DND-41 (cell line): Measurements from ENCODE around the gene DUSP15.

ENCODE experiments used
- ATAC-seq: fragments of 200-7000 bp; cut with Tn5 transposase; 3 replicates; pipeline ENCODE4 v1.9.1; 2021; ENCODE audit warnings: low read depth; ENCODE audit not compliant: insufficient read depth
- DNase-seq: peaks from one replicate; pipeline ENCODE4 v3.0.0-alpha.2; 2020
- H2AFZ ChIP-seq: 2 replicates; pipeline ENCODE4 v1.6.0; 2012; ENCODE audit warnings: low read depth, low read length
- H3K27ac ChIP-seq: 2 replicates; pipeline ENCODE4 v1.5.1; 2012; ENCODE audit warnings: low read length, inconsistent platforms
- H3K27me3 ChIP-seq: fragments of 200-600 bp; sonication (generic); 2 replicates; pipeline ENCODE4 v1.6.0; 2012; ENCODE audit warnings: low read length, mild to moderate bottlenecking, inconsistent platforms; ENCODE audit not compliant: insufficient read depth, poor library complexity
- H3K36me3 ChIP-seq: 2 replicates; pipeline ENCODE4 v1.5.1; 2012; ENCODE audit warnings: low read length, inconsistent platforms; ENCODE audit not compliant: insufficient read depth
- H3K4me1 ChIP-seq: 2 replicates; pipeline ENCODE4 v1.5.1; 2012; ENCODE audit warnings: mild to moderate bottlenecking, low read length; ENCODE audit not compliant: insufficient read depth
- H3K4me2 ChIP-seq: 2 replicates; pipeline ENCODE4 v1.6.0; 2012; ENCODE audit warnings: mild to moderate bottlenecking, moderate library complexity, low read length, inconsistent platforms; ENCODE audit not compliant: insufficient read depth
- H3K4me3 ChIP-seq, 2 experiments: fragments of 200-600 bp in 1 of 2; shearing (Covaris generic) in 1 of 2; 2 replicates each; pipeline ENCODE4 v1.5.1; 2012 to 2016; ENCODE audit warnings: inconsistent platforms in 2 of 2, low read length in 2 of 2, mild to moderate bottlenecking in 2 of 2, low read depth in 1 of 2, moderate library complexity in 1 of 2
- H3K79me2 ChIP-seq: 2 replicates; pipeline ENCODE4 v1.6.0; 2012; ENCODE audit warnings: low read length, inconsistent platforms; ENCODE audit not compliant: insufficient read depth
- H3K9ac ChIP-seq: 2 replicates; pipeline ENCODE4 v1.6.0; 2012; ENCODE audit warnings: low read depth, mild to moderate bottlenecking, inconsistent platforms, low read length, moderate library complexity
- H3K9me3 ChIP-seq: 2 replicates; pipeline ENCODE4 v1.5.1; 2012; ENCODE audit warnings: low read length, moderate library complexity, mild to moderate bottlenecking, inconsistent platforms; ENCODE audit not compliant: insufficient read depth, severe bottlenecking
- H4K20me1 ChIP-seq: 2 replicates; pipeline ENCODE4 v1.6.0; 2012; ENCODE audit warnings: low read length; ENCODE audit not compliant: insufficient read depth
- CTCF ChIP-seq: IDR thresholded peaks from 2 replicates; pipeline ENCODE4 v1.5.1; 2012; ENCODE audit warnings: borderline replicate concordance, low read length, moderate library complexity, mild to moderate bottlenecking; ENCODE audit not compliant: poor library complexity, severe bottlenecking; ENCODE audit errors: extremely low read depth
- EZH2 ChIP-seq: IDR thresholded peaks from 3 replicates; pipeline ENCODE4 v1.6.1; 2012; ENCODE audit warnings: borderline replicate concordance, low read depth, mild to moderate bottlenecking, moderate library complexity, low read length, inconsistent platforms; ENCODE audit not compliant: severe bottlenecking

The DUSP15 gene

GRCh38 chr20:31811198-31811597 lies 59.1 kb downstream of the DUSP15 start:
- ATAC-seq (no peak), DNase-seq (no peak)
- H3K4me2 ChIP-seq, result no peak overlapping the region
- no peak overlapping the region for H3K27ac ChIP-seq
- no peaks in the 10 kb centered on the region for H4K20me1 ChIP-seq
- H2AFZ ChIP-seq, result no peak overlapping the region
- no peaks in the 10 kb centered on the region for H3K4me1 ChIP-seq
- peaks cover 12% of the 10 kb centered on the region for H3K36me3 ChIP-seq
- no peak for TF ChIP-seq CTCF
- no peak for TF ChIP-seq EZH2
- H3K79me2 ChIP-seq, result no peaks in the 10 kb centered on the region
- H3K4me3 ChIP-seq, result no peak overlapping the region
- no peaks in the 10 kb centered on the region for H3K9me3 ChIP-seq
- no peak overlapping the region for H3K9ac ChIP-seq
- H3K27me3 ChIP-seq, result no peaks in the 10 kb centered on the region
